Stimulated activated CD8-positive, alpha-beta memory T cell treated with anti-CD3 and anti-CD28 coated beads, Interleukin-12 subunit alpha, Interleukin-12 subunit beta, amount 100 ng/mL, for 1 hour (primary cell): Measurements from ENCODE around the gene TTYH3.
"Not testable (repeated sequence)": the region's sequence is repeated elsewhere in the genome, so short reads cannot be mapped to it uniquely, and the experiment has no call there.

ENCODE experiments used
- DNase-seq: peaks from one replicate; pipeline ENCODE4 v3.0.0-alpha.2; 2020; ENCODE audit warnings: low read depth

TTYH3 gene

DNA sequence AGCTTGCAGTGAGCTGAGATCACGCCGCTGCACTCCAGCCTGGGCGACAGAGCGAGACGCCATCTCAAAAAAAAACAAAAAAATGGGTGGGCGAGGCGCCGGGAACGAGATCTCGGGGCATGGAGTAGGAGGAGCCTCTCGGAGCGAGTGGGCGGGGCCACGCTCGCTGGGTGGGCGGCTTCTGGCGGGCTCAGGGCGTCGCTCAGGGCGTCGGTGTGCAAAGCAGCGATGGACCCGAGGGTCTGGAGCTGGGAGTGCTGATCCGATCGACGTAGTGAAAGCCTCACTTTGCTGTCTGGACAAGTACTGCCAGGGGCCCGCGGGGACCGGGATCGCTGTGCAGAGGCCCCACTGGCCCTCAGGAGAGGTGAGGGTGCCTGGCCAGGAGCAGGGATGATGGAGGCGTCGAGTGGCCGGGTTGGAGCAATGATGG lies 33.6 kb downstream of the TTYH3 start:
- DNase-seq, result no peak

DNA sequence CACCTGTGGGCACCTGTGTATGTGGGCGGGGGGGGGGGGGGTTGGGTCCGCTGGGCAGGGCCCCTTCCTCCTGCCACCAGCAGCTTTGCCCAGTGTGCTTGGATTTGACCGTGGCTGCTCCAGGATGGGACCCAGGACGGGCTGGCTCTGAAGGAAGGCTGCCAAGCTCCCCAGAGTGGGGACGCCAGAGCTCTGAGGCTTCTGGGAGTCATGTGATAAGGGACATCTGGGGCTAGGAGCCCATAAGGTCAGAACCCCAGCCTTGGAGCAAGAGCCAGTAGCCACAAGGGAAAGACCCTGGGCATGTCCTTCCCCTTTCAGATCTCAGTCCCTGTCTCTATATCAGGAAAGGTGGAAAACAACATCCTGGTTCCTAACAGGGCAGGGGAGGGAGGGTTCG lies 34.4 kb downstream of the TTYH3 start:
- no peak for DNase-seq

DNA sequence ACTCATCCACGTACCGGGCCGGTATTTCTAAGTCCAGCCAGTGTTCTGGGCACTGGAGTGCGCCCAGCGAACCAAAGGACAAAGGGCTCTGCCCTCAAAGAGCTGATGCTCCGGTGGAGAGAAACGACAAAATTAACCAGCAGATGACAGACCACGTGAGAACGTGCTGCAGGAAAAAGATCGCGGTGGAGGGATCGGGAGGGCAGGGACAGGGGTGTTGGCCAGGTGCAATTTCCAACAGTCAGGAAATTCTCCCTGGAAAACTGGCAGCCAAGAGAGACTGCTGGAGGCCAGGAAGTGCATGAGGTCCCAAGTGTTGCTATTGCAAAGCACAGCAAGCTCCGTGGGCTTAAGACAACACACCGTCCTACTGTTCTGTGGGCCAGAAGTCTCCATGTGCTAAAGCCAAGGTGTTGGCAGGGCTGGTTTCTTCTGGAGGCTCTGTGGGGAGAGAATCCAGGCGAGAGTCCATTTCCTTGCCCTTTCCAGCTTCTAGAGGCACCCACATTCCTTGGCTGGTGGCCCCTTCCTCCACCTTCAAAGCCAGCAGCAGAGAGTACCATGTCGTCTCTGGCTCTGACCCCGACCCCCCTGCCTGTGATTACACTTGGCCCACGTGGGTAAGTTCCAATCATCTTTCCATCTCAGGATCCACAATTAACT lies 34.9 kb downstream of the TTYH3 start:
- DNase-seq, result no peak

DNA sequence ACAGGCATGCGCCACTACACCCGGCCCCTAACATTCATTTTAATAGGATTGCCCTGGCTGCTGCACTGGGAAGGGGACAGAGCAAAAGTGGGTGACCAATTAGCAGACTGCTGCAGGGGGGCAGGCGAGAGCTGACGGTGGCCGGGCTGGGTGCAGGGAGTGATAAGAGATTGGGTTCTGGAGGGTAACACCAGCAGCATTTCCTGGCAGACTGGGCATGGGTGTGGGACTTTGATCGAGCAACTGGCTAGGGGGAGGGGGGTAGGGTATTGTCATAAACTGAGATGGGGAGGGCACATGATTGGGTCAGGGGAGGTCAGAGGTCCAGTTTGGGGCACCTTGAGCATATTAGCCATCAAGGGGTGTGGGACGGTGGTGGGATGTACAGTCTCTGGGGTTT lies 36.1 kb downstream of the TTYH3 start:
- DNase-seq, result no peak

DNA sequence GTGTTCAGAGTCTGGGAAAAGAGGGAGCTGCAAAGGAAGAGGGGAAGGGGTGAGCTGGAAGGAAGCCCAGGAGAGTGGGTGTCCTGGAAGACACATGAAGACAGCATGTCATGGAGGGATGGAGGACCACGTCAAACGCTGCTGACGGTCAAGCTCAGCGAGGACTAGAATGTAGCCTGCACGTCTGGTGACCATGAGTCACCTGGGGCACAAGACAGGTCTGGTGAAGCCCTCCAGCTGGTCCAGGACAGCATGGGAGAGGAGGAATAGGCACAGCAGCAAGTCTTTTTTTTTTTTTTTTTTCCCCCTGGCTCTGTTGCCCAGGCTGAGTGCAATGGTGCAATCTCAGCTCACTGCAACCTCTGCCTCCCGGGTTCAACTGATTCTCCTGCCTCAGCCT lies 36.6 kb downstream of the TTYH3 start:
- DNase-seq, result no peak

DNA sequence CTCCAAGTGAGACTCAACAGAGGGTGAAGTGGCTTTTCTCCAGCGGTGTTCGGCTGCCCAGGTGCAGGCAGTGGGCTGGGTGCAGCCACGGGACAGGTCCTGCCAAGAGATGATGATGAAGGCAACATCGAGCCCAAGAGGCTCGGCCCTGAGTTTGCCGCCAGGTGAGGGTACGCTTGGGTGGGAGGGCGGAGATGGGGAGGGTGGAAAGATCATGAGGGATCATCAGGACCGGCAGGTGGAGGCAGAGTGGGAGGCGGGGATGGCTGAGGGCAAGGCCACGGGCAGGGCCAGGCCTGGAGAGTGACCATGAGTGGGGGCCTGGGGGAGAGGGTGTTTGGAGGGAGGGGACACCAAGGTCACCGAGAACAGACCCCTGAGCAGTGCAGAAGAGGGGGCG lies 38.4 kb downstream of the TTYH3 start:
- DNase-seq, result no peak

DNA sequence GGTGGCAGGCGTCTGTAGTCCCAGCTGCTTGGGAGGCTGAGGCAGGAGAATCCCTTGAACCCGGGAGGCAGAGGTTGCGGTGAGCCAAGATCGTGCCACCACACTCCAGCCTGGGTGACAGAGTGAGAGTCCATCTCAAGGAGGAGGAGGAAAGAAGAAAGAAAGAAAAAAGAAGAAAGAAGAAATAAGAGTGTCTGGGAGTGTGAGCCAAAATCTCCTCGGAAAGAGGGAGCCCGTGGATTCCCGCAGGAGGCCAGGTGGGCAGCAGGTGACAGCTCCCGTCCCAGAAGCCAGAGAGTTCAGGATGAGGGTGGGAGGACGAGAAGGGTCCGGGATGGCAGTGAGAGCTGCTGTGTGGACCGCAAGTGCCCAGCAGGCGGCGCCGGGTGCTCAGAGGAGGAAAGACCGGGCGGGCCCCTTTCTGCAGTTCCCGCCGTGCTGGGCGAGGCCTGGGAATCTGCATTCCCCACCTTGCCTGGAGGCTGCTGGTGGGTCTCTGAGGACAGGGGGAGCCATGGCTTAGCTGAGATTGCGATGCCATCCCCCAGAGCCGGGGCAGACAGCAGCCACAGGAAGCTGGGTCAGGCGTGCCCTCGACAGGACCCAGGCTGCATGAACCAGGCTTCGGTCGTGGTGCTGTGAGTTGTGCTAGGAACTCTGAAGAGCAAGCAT lies 39.1 kb downstream of the TTYH3 start:
- DNase-seq, result peak; percentile 62

DNA sequence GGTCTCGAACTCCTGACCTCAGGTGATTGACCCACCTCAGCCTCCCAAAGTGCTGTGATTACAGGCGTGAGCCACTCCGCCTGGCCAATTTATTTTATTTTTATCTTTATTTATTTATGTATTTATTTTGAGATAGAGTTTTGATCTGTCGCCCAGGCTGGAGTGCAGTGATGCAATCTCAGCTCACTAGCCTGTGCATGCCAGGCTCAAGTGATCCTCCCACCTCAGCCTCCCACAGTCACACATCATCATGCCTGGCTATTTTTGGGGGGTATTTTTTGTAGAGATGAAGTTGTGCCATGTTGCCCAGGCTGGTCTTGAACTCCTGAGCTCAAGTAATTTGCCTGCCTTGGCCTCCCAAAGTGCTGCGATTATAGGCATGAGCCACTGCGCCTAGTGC lies 41.4 kb downstream of the TTYH3 start:
- DNase-seq, result not testable (repeated sequence)

DNA sequence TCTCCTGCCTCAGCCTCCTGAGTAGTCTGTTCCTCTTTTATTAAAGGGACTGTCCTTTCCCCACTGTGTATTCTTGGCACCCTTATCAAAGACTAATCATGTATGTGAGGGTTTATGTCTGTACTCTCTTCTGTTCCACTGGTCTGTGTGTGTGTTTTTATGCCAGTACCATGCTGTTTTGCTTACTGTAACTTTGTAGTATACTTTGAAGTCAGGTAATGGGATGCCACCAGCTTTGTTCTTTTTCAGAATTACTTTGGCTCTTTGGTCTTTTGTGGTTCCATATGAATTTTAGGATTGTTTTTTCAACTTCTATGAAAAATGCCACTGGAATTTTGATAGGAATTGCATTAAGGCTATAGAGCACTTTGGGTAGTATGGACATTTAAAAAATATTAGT lies 42.1 kb downstream of the TTYH3 start:
- DNase-seq, result no peak

DNA sequence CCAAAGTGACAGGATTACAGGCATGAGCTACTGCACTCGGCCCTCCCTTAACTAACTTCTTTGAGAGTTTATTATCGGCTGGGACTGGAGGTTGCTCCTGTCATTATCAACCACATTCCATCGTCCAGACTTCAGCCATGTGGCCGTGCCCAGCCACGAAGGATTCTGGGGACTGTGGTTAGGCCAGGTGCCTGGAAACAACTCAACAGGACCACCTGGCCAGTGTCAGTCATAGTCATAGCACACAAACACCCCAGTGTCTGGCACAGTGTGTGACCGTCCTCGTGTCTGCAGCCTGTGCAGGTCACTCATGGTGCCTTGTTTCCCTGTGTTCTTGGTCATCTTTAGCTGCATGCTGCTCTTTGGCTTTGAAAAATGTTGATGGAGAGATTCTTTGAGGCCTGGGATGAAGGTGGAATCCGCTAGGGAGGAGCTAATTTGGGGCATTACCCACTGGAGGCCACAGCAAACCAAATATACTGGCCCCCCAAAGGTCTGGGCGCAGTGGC lies 43.5 kb downstream of the TTYH3 start:
- no peak for DNase-seq

DNA sequence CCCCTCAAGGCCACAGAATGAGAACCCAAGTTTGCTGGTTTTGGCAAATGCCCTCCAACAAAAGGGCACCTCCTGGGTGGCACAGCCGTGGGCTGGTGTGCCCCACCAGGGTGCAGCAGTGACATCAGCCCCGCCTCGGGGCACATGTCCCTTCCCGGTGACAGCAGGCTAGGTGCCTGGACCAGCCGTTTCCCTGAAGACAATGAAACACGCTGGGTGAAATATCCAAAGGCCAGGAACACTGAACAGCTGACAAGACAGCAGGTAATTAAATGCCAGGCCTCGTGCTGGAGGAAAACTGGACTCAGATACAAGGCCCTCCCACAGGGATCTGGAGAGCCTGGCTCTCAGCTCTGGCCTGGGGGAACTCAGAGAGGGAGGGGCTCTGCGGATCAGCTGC lies 44.8 kb downstream of the TTYH3 start:
- DNase-seq, result not testable (repeated sequence)

DNA sequence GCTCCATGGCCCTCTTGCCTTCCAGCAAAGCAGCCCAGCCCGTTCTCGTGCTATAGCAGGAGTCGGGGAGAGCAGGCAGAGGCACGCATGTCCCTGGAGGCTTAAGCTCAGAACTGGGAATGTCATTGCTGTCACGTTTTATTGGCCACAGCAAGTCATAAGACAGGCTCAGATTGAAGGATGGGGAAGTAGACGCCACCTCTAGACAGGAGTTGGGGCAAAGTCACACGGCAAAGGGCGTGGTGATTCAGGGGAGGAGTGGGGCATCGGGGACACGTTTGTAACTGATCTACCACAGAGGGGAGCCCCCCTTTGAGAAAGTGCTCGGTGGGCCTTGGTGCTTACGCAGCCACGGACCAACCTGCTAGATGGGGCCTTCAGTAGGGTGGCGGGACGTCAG lies 46.7 kb downstream of the TTYH3 start:
- DNase-seq, result not testable (repeated sequence)

DNA sequence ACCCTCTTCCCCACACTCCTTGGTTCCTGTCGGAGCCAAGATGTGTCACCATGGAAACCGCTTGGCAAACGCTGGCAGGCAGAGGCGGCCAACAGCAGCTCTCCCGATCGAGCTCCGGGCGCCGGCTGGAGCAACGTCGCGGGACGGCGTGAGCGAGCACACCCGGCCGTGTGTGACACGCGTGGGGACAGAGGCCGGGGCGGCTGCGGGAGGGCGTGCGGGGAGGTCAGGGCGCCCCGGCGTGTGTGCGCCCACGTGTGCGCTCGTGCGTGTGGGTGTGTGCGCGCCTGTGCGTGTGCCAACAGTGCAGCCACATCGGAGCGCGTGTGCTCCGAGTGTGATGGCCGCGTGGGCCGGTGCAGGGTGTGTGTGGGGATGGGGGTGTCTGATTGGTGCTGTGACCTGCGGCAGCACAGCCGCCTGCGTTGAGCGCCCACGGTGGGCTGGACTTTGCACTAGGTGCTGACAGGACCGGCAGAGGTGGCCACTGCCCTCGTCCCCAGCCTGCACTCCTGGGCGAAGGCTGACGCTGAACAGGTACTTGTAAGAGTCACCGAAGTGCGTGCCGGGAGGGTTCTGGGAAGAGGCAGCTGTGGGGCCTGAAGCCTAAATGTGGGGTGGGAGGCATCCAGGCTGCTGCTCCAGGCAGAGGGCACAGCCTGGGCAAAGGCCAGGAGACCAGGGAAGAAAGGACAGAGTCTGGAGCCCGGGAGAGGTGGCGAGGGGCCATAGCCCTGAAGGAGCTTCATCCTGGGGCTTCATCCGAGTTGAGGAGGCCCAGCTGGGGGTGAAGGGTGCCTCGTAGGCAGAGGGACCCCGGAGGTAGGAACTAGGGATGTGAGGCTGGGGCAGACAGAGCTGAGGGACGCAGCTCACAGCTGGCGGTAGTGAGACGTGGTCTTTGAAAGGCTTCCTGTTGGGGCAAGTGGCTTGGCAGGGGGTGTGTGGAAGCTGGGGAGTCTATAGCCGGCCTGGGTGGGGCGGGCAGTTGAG lies 47.6 kb downstream of the TTYH3 start:
- DNase-seq, result not testable (repeated sequence)

DNA sequence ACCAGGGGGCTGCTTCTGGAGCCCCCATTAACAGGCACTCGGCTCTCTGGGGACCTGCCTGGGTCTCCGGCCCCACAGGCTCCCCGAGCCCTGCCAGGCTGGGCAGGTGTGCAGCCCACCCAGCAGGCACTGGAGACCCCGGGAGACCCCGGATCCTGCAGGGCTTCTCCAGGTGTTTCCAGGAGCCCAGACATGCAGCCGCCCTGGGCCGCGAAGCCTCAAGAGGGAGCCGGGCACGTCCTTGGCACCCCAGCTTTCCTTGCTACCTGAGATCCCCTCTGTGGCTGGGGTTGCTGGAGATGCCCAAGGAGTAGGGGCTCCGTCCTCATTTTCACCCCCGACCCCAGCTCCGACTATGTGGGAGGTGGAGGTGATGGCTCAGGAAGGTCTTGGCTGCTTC lies 48.5 kb downstream of the TTYH3 start:
- no peak for DNase-seq

DNA sequence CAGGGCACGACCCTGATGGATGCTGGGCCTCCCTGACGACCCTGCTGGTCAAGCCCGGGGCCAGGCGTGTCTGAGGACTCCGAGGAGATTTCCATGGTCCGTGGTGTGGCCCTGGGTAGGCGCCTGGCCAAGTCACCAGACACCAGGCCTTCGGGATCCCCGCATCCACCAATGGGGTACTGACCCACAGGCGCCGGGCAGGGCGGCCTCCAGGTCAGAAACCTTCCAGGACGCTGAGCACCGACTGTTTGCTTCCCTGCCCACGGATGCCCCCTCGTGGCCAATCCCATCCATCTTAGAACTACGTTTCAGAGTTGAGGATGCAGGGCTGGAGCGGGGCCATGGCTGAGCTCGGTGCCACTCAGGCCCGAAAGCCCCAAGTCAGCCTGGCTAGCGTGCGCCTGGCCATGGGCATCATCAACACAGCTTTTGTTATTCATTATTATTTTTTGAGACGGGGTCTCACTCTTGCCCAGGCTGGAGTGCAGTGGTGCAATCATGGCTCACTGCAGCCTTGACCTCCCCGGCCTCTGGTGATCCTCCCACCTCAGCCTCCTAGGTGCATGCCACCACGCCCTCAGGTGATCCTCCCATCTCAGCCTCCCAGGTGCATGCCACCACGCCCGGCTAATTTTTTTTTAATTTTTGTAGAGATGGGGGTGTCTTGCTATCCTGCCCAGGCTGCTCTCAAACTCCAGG lies 49.2 kb downstream of the TTYH3 start:
- peak; percentile 22 for DNase-seq

DNA sequence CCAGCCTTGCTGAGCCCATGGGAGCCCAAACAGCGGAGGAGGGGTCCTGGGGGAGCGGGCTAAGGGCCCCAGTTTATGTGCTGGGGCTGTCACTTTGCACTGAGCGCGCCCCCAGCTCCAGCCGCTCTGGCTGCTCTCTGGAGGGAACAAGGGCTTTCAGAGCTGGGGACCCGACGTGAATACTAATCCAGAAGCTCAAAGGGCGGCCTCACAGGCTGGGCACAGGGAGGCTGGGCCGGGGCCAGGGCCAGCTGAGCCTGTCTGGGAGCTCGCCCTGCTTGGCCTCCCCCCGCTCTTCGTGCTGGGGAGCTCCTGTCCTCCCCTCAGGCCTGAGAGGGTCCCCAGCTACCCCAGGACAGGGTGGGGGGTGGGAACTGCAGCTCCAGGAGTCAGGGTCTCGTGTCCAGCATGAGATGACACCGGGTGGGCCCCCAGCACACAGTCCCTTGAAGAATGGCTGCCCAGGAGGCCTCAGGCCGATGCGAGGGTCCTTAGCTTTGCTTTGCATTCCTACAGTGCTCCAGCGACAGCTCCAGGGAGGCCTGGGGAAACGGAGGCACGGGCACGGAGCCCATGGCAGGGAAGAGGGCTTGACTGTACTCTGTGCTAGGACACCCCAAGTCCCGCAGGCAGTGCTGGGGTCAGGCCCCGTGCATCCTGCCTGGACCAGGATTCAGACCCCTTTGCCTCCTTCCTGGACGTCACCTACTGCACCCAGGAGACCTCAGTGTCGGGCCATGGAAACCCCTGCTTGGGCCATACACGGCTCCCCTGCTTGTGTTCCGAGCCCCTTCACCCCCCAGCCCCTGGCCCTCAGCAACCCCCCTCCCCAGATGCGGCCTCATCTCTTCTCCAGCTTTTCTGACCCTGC lies 50.4 kb downstream of the TTYH3 start:
- DNase-seq, result no peak

DNA sequence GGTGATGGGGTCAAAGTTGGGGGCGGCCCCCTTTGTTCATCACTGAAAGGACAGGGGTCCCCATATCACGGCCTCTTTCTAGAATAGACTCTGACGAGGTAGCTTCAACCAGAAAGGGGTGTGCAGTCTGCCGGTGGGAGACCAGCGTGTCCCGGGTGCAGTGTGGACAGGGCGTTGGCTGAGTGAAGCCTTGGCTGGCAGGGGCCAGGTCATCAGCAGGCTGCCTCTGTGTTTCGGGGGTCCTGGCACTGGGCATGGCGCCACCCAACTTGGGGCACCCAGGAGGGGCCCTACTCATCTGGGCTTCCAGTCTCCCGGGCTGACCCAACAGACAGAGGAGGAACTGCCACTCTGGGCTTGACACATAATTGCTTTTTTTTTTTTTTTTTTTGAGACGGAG lies 52.7 kb downstream of the TTYH3 start:
- no peak for DNase-seq

DNA sequence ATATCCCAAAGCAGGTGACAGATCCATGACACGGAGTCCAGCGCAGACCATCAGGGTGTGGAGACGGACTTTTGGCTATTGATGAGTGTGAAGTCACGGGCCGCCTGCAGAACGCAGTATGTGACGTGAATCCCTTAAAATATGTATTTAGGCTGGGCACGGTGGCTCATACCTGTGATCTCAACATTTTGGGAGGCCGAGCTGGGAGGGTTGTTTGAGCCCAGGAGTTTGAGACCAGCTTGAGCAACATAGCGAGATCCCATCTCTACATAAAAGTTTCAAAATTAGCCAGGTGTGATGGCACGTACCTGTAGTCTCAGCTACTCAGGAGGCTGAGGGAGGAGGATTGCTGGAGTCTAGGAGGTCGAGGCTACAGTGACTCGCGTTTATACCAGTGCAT lies 54.3 kb downstream of the TTYH3 start:
- DNase-seq, result no peak

DNA sequence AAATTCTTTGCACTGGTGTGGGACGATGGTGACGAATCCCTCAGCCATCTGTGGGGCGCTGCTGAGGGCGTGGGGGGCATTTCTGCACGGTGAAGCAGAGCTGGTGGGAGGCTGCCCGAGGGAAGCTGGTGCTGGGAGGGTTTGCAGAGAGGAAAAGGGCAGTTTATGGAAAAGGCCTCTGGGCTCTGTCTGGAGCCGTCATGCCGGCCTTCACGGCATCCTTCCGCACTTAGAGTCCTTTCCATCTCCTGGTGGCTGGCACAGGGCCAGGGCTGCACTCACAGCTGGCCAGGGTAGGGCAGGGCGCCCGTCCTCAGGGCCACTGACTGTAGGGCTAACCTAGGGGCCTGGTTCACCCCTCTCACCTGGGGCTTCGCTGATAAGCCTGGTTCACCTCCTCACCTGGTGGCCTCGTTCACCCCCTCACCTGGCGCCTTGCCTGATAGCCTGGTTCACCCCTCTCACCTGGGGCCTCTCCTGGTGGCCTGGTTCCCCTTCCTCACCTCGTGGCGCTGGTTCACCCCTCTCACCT lies 55.6 kb downstream of the TTYH3 start:
- DNase-seq, result no peak

DNA sequence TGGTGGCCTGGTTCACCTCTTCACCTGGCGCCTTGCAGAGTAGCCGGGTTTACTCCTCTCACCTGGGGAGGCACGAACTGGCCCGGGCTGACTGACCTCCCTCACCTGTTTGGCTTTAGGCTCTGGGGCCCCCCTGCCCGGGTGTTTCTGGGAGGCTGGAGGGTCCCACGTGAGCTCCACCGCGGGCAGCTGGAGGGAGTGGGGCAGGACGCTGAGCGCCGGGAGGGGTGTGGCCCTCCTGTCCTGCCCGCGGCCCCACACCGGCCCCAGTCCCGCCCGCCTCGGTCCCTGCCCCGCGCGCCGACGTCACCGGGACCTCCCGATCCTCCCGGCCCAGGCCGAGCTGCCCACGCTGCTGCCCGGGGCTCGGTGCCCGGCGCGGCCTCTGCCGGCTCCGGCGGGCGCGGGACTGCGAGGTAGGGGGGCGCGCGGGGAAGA lies 56.1 kb downstream of the TTYH3 start, which contains the start of gene AMZ1:
Gene AMZ1, plus strand, starts transcription at position 322 of the 438 bp plus-strand sequence. CDS start 12,250 bp downstream, outside the sequence.
- no peak for DNase-seq
